ENCODE measurements around the gene TCF19.

TCF19 gene

DNA sequence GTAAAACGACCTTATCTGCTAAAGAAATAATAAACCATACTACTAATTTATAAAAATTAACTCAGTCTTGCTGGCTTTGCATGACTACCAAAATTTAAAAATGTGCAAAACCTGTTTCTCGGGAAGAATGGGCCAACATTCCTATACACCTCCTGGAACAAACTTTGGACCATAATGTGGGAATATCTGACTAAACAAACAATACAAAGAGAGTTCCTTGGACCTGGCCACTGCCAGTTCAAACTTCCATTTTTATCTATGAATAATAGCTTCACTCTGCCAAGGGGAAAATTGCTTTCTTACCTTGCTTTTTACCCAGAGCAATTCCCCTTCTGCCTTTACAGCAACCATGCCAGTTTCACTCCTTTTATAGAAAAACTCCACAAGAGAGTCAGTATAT lies 50.7 kb downstream of the TCF19 start:
- no peak for DNase-seq (ENCODE audit: low spot score)

DNA sequence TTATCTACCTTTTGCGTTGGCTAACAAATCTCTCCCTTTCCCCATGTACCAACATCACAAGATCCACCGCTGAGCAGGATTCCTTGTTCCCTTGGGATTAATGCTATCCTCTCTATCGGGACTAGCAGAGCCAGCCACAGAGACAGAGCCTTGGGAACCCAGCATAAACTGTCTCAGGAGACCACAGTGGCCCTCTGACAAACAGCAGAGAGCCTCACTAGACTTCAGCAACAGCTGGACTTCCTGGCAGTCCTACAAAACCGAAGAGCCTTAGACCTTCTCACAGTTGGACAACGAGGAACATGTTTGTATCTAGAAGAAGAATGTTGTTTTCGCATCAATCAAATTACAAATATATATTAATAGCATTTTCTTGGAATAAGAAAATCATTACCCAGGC lies 51.7 kb downstream of the TCF19 start:
- DNase-seq (ENCODE audit: low spot score), result no peak

DNA sequence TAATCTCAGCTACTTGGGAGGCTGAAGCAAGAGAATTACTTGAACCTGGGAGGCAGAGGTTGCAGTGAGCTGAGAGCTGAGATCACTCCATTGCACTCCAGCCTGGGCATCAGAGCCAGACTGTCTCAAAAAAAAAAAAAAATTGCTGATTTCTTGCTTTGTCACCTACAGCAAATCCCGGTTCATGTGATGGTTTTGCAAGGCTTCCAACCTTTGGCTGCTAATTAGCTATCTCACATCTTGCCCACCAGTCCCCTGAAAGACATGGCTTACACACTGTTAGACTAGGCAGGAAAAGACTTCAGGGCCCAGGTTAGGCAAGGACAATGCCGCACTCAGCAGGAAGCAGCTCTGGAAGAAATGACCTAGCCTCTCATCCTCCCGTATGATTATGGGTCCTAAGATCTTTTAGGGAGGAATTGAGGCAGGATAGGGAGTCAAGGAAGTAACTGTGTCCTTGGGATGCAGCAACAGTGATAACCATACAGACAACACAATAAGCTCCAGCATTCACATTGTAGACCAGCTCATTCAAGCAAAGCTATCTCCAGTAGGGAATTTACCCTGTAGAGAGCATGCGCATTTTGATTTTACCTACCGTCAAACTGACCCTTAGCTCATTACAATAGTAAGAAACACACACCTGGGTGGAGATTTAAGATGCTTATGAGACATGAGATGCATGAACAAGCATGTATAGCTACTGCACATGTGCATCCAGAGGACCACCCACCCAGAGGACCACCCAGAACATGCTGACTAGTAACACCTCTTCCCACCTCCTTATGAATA lies 52.5 kb downstream of the TCF19 start:
- DNase-seq (ENCODE audit: low spot score), result no peak
